Central memory CD8-positive, alpha-beta T cell (primary cell): Measurements from ENCODE around the gene CERS1.

Experiments used
- ATAC-seq: fragments of 150-1000 bp; cut with Tn5 transposase; replicated peaks from 2 replicates; pipeline ENCODE4 v1.10.0; 2022; ENCODE audit warnings: mild to moderate bottlenecking, moderate FRiP score, moderate number of reproducible peaks; ENCODE audit not compliant: poor library complexity, severe bottlenecking; ENCODE audit errors: extremely low read depth
- DNase-seq, 2 donors: peaks; one replicate each; pipeline ENCODE4 v3.0.0; 2021; ENCODE audit warnings: low spot score in 2 of 2
- H3K27ac Mint-ChIP-seq: one replicate; pipeline ENCODE4 v1.8.0; 2022; ENCODE audit warnings: low read depth, mild to moderate bottlenecking, moderate library complexity, mixed read lengths
- H3K27me3 Mint-ChIP-seq: one replicate; pipeline ENCODE4 v1.8.0; 2022; ENCODE audit warnings: mixed read lengths
- H3K36me3 Mint-ChIP-seq: one replicate; pipeline ENCODE4 v1.8.0; 2022; ENCODE audit warnings: mild to moderate bottlenecking, moderate library complexity, mixed read lengths; ENCODE audit not compliant: insufficient read depth
- H3K4me1 Mint-ChIP-seq: one replicate; pipeline ENCODE4 v1.8.0; 2022; ENCODE audit warnings: mixed read lengths
- H3K4me3 Mint-ChIP-seq: one replicate; pipeline ENCODE4 v1.8.0; 2022; ENCODE audit warnings: mild to moderate bottlenecking, moderate library complexity, mixed read lengths
- H3K9me3 Mint-ChIP-seq: one replicate; pipeline ENCODE4 v1.8.0; 2022; ENCODE audit warnings: mixed read lengths

Gene CERS1

DNA sequence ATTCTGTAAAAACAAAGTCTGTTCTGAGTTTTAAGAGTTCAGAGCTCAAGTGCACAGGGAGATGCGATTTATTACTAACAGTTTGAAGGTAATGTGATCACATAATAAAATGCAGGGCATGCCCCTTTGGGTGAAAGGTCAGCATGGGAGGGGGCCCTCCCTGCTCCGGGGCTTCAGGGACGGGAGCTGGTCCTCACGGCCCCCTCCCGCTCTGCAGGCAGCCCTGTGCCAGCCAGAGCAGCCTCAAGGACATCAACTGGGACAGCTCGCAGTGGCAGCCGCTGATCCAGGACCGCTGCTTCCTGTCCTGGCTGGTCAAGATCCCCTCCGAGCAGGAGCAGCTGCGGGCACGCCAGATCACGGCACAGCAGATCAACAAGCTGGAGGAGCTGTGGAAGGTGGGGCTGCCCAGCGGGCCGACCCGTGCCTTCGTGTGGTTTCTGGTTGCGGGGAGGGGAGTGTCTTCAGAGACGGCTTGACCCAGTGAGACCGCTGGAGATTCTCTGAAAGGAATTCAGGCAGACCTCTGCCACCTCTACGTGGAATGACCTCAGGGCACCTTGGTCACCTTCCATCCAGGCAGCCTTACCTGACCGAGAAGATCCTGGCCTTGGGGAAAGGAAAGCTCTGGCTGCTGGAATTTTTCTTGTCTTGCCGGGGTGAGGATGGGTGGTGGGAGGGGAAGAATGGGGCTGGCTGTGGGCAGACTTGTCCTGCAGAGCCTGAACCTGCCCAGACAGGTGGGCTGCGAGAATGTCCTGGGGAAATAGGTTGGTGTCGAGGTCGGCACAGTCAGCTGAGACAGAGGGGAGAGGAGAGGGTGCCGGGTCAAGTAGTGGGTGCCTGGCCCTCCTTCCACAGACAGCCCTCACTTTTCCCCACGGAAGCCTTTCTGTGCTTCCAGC is 45.2 kb downstream of the CERS1 start:
- Mint-ChIP-seq H3K36me3 (peaks cover 68% of the 10 kb centered on the region), H3K27ac (peak overlapping the region; percentile 89)
- no peak for ATAC-seq

DNA sequence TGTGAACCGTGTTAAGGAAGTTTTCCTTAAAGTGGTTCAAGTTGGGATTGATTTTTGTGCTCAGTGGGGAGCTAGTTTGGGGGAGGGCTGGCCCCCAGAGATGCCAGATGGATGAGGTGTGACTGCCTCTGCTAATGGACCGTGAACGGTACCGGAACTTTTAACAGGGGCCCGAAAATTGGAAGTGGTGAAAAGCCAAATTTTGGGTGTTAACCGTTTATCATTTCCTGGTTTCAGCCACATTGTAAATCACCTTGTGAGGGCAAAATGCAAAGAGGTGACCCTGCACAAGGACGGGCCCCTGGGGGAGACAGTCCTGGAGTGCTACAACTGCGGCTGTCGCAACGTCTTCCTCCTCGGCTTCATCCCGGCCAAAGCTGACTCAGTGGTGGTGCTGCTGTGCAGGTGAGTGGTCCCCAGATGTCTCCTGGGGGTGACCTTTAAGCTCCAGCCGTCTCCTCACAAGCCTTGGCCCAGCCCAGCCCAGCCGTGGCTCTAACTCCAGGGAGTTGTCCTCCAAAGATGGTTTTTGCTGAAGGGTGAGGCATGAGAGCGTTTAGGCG is 46.0 kb downstream of the CERS1 start:
- Mint-ChIP-seq H3K36me3 (peaks cover 61% of the 10 kb centered on the region), H3K4me3 (peak overlapping the region; percentile 27), H3K27ac (peak overlapping the region; percentile 89), H3K27me3 (no peaks in the 10 kb centered on the region), H3K4me1 (peaks cover 45% of the 10 kb centered on the region), H3K9me3 (no peaks in the 10 kb centered on the region)
- DNase-seq = no peak
- no peak for ATAC-seq

More for the DNA sequence above, 45.2 kb downstream of the CERS1 start:
- Mint-ChIP-seq H3K4me1 (peaks cover 37% of the 10 kb centered on the region), H3K27me3 (no peaks in the 10 kb centered on the region), H3K4me3 (no peak overlapping the region), H3K9me3 (no peaks in the 10 kb centered on the region)
- DNase-seq = no peak

DNA sequence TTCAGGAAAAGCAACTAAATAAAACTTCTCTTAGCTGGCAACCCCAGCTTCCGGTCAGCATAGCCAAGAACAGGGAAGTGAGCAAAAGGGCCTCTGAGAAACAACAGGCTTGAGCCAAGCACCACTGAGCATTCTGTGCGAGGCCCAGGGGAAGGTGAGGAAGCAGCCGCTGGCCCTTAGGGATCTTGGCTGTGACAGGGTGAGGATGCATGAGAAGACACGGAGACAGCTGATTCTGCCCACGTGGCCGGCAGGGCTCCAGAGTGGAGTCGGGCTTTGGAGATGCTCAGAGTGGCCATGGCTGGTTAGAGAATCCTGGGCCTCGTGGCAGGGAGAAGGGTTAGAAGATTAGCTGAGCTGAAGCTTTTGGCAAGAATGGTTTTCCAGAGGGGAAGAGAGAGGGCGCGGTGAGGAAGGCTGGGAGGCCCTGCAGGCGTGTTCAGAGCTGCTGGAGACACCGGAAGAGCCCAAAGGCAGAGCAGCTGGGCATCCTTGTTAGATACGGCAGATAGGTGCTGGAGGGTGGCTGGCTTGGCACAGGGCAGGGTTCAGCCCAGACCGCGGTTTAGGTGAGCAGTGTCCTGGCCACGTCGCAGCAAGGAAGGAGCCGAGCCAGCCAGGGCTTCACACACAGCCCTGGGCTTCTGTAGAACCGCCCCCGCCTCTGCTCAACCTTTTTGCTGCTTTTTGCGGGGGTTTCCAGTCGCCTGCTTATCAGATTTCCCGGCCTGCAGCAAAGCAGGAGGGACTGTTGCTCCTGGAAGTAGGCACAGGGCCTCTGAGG is 46.9 kb downstream of the CERS1 start:
- H3K36me3 Mint-ChIP-seq = peaks cover 53% of the 10 kb centered on the region
- H3K27me3 Mint-ChIP-seq = no peaks in the 10 kb centered on the region
- H3K27ac Mint-ChIP-seq = peak overlapping the region; percentile 89
- ATAC-seq = no peak
- H3K4me1 Mint-ChIP-seq = peaks cover 53% of the 10 kb centered on the region
- H3K9me3 Mint-ChIP-seq = no peaks in the 10 kb centered on the region
- peak overlapping the region; percentile 50 for H3K4me3 Mint-ChIP-seq
- no peak for DNase-seq

DNA sequence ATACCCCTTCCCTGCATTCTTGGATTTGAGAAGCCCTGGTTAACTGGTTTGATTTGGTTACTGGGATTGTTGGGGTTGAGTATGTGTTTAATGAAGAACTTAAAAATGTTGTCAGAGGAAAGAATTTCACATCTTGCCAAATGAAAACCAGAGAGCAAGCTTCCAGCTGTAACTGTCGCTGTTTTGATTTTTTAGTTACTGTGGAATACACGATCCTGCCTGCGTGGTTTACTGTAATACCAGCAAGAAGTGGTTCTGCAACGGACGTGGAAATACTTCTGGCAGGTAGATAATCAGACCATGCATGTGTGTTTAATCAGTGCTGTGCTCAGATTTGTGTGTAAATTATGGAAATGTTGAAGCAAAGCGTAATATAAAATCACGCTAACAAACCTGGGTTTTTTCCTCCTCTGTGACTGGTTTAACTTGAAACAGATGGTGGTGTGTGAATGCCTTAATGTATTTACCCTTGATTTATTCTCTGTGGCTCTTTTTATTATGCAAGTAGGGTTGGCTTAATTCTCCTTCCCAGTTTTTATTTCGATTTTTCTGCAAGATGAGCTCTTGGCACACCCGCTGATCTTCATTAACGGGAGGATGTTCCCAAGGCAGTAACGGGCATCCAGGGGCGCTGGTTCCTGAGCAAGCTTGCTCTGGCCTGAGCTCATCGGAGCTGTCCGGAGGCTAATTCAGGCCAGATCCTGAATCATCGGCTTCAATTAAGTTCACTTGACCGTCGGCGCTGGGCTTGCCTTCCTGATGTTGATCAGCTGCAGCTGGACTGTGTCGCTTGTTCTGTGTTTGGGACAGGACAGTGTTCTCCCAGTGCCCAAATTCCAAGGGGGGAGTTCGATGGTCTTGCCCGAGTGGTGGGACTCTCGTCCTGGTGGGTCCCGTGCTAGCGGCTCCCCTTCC is 48.2 kb downstream of the CERS1 start:
- Mint-ChIP-seq H3K27ac (peak overlapping the region; percentile 19), H3K4me3 (no peak overlapping the region), H3K9me3 (no peaks in the 10 kb centered on the region), H3K36me3 (peaks cover 47% of the 10 kb centered on the region), H3K27me3 (no peaks in the 10 kb centered on the region), H3K4me1 (peaks cover 66% of the 10 kb centered on the region)
- no peak for DNase-seq
- ATAC-seq = no peak

DNA sequence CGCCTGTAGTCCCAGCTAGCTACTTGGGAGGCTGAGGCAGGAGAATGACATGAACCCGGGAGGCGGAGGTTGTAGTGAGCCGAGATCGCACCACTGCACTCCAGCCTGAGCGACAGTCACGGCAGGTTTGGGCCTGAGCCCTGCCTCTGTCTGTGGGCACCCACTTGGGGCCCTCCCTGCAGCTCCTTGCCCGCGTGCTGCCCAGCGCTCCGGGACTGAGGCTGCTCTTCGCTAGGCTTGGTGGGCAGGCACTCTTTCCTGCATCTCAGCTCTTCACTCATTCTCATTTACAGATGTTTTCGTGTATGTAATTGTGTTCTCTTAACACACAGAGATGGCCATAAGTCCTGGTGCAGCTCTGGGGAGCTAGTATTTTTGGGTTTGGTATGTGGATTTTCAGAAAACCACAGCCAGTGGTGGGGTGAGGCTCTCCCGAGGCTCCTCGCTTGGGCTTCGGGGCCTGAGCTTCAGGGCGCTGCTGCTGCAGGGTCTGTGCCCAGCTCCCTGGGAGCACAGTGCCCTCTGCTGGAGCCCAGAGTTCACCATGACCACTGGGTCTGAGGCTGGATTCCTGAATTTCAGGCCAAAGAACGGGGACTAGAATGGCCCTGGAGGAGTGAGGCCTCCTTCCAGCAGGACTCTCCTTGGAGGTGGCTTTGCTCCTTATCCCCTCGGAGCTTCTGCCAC is 49.0 kb downstream of the CERS1 start:
- peaks cover 41% of the 10 kb centered on the region for H3K36me3 Mint-ChIP-seq
- H3K4me3 Mint-ChIP-seq = peak overlapping the region; percentile 50
- H3K9me3 Mint-ChIP-seq = no peaks in the 10 kb centered on the region
- peak; percentile 38 to 45 for DNase-seq
- peak; percentile 53 for ATAC-seq
- no peaks in the 10 kb centered on the region for H3K27me3 Mint-ChIP-seq
- H3K4me1 Mint-ChIP-seq = peaks cover 71% of the 10 kb centered on the region
- peak overlapping the region; percentile 19 for H3K27ac Mint-ChIP-seq

DNA sequence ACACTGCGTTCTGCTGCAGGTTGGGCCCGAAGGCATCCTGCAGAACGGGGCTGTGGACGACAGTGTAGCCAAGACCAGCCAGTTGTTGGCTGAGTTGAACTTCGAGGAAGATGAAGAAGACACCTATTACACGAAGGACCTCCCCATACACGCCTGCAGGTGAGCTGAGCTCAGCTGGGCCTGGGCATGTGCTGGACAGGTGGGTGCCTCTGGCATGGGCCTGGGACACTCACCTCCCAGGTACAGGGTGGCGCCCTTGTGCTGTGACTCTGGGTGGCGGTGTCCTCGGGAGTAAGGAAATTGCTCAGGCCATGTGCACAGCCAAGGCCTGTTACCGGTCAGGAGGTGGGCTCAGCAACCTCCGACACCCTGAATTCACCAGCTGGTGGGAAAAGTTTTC is 50.0 kb downstream of the CERS1 start:
- H3K4me3 Mint-ChIP-seq = peak overlapping the region; percentile 42
- no peaks in the 10 kb centered on the region for H3K9me3 Mint-ChIP-seq
- DNase-seq (no peak), ATAC-seq (no peak)
- H3K27ac Mint-ChIP-seq = no peak overlapping the region
- H3K27me3 Mint-ChIP-seq = no peaks in the 10 kb centered on the region
- H3K4me1 Mint-ChIP-seq = peaks cover 81% of the 10 kb centered on the region
- H3K36me3 Mint-ChIP-seq = peaks cover 37% of the 10 kb centered on the region

DNA sequence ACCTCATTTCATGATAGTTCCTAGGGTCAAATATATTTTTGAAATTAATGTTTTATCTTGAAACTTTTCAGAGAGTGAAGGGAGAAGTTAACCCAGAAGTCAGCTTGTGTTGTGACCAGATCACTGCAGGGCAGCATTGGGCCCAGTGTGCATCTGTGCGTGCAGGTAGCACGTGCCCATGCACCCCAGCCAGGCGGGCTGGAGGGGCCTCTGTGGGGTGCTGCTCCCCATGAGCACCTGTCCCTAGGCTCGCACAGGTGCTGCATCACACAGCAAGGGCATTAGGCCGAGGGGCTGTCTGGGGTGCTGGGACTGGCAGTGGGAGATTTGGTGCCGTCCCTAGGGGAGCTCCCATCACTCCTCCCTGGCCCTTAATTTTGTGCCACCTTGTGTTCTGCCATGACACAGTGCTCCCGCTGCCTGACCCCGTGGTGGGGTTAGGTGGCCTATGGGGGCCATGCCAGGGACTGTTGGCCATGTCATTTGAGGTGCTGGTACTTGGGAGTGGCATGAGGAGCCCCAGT is 51.1 kb downstream of the CERS1 start:
- H3K4me1 Mint-ChIP-seq = peaks cover 88% of the 10 kb centered on the region
- peaks cover 34% of the 10 kb centered on the region for H3K36me3 Mint-ChIP-seq
- no peaks in the 10 kb centered on the region for H3K27me3 Mint-ChIP-seq
- peak overlapping the region; percentile 77 for H3K4me3 Mint-ChIP-seq
- H3K9me3 Mint-ChIP-seq = no peaks in the 10 kb centered on the region
- peak overlapping the region; percentile 88 for H3K27ac Mint-ChIP-seq
- DNase-seq (no peak), ATAC-seq (no peak)

DNA sequence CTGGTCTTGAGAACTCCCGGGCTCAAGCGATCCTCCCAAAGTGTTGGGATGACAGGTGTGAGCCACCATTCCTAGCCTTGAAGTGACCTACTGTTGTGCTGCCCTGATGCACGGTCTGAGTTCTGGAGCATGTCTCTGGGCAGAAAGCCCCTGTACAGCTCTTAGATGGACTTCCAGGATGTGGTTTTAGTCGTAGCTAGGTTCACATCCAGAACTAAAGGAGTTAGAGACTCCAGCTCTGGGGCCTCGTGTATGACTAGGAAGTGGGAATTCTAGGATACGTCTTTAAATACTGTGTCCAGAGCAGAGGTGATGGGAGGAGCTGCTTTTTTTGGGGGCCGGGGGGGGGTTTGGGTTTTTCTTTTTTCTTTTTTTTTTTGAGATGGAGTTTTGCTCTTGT is 52.0 kb downstream of the CERS1 start:
- Mint-ChIP-seq H3K27ac (peak overlapping the region; percentile 88), H3K4me3 (peak overlapping the region; percentile 77), H3K27me3 (no peaks in the 10 kb centered on the region), H3K9me3 (no peaks in the 10 kb centered on the region), H3K36me3 (peaks cover 31% of the 10 kb centered on the region), H3K4me1 (peaks cover 85% of the 10 kb centered on the region)
- DNase-seq (no peak), ATAC-seq (peak; percentile 20)

DNA sequence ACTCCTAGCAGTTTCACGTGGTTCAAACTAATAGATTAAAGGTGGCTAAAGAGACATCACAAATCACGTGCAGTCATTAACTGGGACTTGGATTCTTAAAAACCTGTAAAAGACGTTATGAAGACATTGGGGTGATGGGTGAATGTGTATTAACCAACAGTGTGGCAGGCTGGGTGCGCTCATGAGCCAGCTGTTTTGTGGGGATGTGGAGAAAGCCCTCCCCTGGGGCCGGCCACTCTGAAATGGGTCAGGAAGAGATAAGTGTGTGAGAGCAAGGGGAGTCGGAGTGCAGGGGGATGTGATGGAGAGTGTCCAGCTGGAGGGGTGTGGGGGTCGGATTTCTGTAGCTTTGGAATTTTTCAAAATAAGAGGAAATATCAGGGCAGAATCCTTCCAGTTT is 53.8 kb downstream of the CERS1 start:
- H3K36me3 Mint-ChIP-seq = peaks cover 33% of the 10 kb centered on the region
- H3K27me3 Mint-ChIP-seq = no peaks in the 10 kb centered on the region
- no peak for DNase-seq
- peaks cover 91% of the 10 kb centered on the region for H3K4me1 Mint-ChIP-seq
- peak overlapping the region; percentile 65 for H3K27ac Mint-ChIP-seq
- ATAC-seq = no peak
- H3K4me3 Mint-ChIP-seq = peak overlapping the region; percentile 49
- H3K9me3 Mint-ChIP-seq = no peaks in the 10 kb centered on the region

DNA sequence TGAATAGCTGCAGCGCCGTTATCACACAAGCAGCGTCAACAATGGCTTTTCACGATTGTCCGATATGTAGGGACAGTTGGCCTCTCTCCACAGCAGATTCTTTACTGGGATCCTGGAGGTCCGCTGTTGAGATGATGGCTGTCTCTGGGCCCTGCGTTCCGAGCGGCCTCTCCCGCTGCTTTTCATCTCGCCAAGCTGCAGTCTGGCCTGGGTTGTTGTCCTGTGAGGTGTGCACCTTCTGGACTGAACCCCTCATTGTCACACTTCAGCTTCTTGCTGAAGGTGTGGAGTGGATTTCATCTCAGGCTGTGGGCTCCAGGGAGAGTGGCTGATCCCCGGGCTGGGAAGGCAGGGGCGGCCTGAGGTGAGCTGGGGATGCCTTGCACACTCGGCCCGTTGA is 54.6 kb downstream of the CERS1 start:
- ATAC-seq = no peak
- no peaks in the 10 kb centered on the region for H3K27me3 Mint-ChIP-seq
- peak overlapping the region; percentile 65 for H3K27ac Mint-ChIP-seq
- no peak for DNase-seq
- peak overlapping the region; percentile 50 for H3K4me3 Mint-ChIP-seq
- peaks cover 31% of the 10 kb centered on the region for H3K36me3 Mint-ChIP-seq
- no peaks in the 10 kb centered on the region for H3K9me3 Mint-ChIP-seq
- peaks cover 89% of the 10 kb centered on the region for H3K4me1 Mint-ChIP-seq
